Keratinocyte (primary cell): ENCODE results near the gene IRF7. TPM values are rescaled to one million over a fixed set of nuclear protein-coding genes. Genes with fewer than 3 reads are reported as not detected.

ENCODE experiments used
- DNase-seq: peaks from one replicate; pipeline ENCODE4 v3.0.0-alpha.2; 2011; ENCODE audit warnings: low read depth, missing footprints, low spot score
- FAIRE-seq: peaks from 2 replicates; lab custom pipeline; 2011; peaks lifted over from hg19 to GRCh38; lab: Jason Lieb, UNC
- H2AFZ ChIP-seq: 2 replicates; pipeline ENCODE4 v1.6.0; 2012; ENCODE audit warnings: low read length, control low read depth, inconsistent platforms; ENCODE audit not compliant: control insufficient read depth
- H3K27ac ChIP-seq: 2 replicates; pipeline ENCODE4 v1.5.1; 2011; ENCODE audit warnings: low read length; ENCODE audit not compliant: control insufficient read depth, insufficient read depth
- H3K27me3 ChIP-seq: 3 replicates; pipeline ENCODE4 v1.6.0; 2011; ENCODE audit warnings: low read length; ENCODE audit not compliant: control insufficient read depth, insufficient read depth; ENCODE audit errors: extremely low read depth
- H3K36me3 ChIP-seq, 2 experiments: 2 replicates in 1 of 2; 3 replicates in 1 of 2; pipeline ENCODE4 v1.5.1; 2011; ENCODE audit warnings: low read length in 2 of 2, mild to moderate bottlenecking in 1 of 2; ENCODE audit not compliant: control insufficient read depth in 2 of 2, insufficient read depth in 2 of 2; ENCODE audit errors: extremely low read depth in 1 of 2
- H3K4me1 ChIP-seq: 3 replicates; pipeline ENCODE4 v1.5.1; 2011; ENCODE audit warnings: low read length; ENCODE audit not compliant: control insufficient read depth, insufficient read depth; ENCODE audit errors: extremely low read depth
- H3K4me2 ChIP-seq: 3 replicates; pipeline ENCODE4 v1.6.0; 2011; ENCODE audit warnings: low read depth, low read length; ENCODE audit not compliant: control insufficient read depth, insufficient read depth; ENCODE audit errors: extremely low read depth
- H3K4me3 ChIP-seq, 3 experiments: fragments of 200-600 bp in 1 of 3; sonication (generic) in 1 of 3; 2 replicates in 2 of 3; 3 replicates in 1 of 3; pipeline ENCODE4 v1.5.1; 2011 to 2016; ENCODE audit warnings: low read length in 3 of 3, mild to moderate bottlenecking in 3 of 3, control low read depth in 2 of 3, inconsistent platforms in 1 of 3, low read depth in 1 of 3, mixed read lengths in 1 of 3, mixed run types in 1 of 3, moderate library complexity in 1 of 3; ENCODE audit not compliant: control insufficient read depth in 2 of 3, insufficient read depth in 2 of 3; ENCODE audit errors: extremely low read depth in 1 of 3
- H3K79me2 ChIP-seq: 2 replicates; pipeline ENCODE4 v1.6.0; 2012; ENCODE audit warnings: low read length; ENCODE audit not compliant: control insufficient read depth, insufficient read depth
- H3K9ac ChIP-seq: 3 replicates; pipeline ENCODE4 v1.6.0; 2011; ENCODE audit warnings: low read length; ENCODE audit not compliant: control insufficient read depth, insufficient read depth; ENCODE audit errors: extremely low read depth
- H3K9me1 ChIP-seq: 3 replicates; pipeline ENCODE4 v1.6.0; 2011; ENCODE audit warnings: low read length; ENCODE audit not compliant: control insufficient read depth, insufficient read depth; ENCODE audit errors: extremely low read depth
- H3K9me3 ChIP-seq: 2 replicates; pipeline ENCODE4 v1.5.1; 2012; ENCODE audit warnings: low read depth, low read length; ENCODE audit not compliant: control insufficient read depth
- H4K20me1 ChIP-seq: 3 replicates; pipeline ENCODE4 v1.6.0; 2011; ENCODE audit warnings: low read length; ENCODE audit not compliant: control insufficient read depth, insufficient read depth; ENCODE audit errors: extremely low read depth
- EZH2 ChIP-seq: IDR thresholded peaks from one replicate; pipeline ENCODE4 v1.6.1; 2012; ENCODE audit warnings: inconsistent platforms, mild to moderate bottlenecking, low read length, moderate library complexity
- dilution Hi-C: fragments of 300-500 bp; cut with MboI; formaldehyde crosslinking; loops from one replicate; pipeline ENCODE4 v1.7.0; 2020; ENCODE audit warnings: low sequenced_read_pairs; ENCODE audit not compliant: extremely low pct_ligation_motif_present
- polyA plus RNA-seq, 5 experiments: library from polyadenylated mRNA; depleted of rRNA in 3 of 5; stranded (reverse) in 3 of 5; stranded (forward) in 1 of 5; unstranded in 1 of 5; fragments of >200 nt; gene quantifications; 1 replicate in 1 of 5; 2 replicates in 3 of 5; 3 replicates in 1 of 5; pipeline versions ENCODE4 v1.2.1 to v1.2.3, GENCODE V29; 2011 to 2012; ENCODE audit warnings: missing spikeins in 2 of 5, low read depth in 1 of 5, low replicate concordance in 1 of 5
- TF ChIP-seq, protein P1 (sequence below), 3 experiments: IDR thresholded peaks in 1 of 3; conservative IDR thresholded peaks in 1 of 3; optimal IDR thresholded peaks in 1 of 3; 2 replicates in 2 of 3; 3 replicates in 1 of 3; pipeline versions ENCODE3 to v1.5.1; 2011; ENCODE audit warnings: low read length in 3 of 3, mild to moderate bottlenecking in 3 of 3, moderate library complexity in 2 of 3, control low read depth in 1 of 3, inconsistent platforms in 1 of 3; ENCODE audit not compliant: insufficient read depth in 2 of 3; ENCODE audit errors: extremely low read depth in 1 of 3

The IRF7 gene
- polyA plus RNA-seq, 1 donor (not counting 4 experiments of a cell fraction or from before 2014, with no cell fraction given): 7.1 TPM

DNA sequence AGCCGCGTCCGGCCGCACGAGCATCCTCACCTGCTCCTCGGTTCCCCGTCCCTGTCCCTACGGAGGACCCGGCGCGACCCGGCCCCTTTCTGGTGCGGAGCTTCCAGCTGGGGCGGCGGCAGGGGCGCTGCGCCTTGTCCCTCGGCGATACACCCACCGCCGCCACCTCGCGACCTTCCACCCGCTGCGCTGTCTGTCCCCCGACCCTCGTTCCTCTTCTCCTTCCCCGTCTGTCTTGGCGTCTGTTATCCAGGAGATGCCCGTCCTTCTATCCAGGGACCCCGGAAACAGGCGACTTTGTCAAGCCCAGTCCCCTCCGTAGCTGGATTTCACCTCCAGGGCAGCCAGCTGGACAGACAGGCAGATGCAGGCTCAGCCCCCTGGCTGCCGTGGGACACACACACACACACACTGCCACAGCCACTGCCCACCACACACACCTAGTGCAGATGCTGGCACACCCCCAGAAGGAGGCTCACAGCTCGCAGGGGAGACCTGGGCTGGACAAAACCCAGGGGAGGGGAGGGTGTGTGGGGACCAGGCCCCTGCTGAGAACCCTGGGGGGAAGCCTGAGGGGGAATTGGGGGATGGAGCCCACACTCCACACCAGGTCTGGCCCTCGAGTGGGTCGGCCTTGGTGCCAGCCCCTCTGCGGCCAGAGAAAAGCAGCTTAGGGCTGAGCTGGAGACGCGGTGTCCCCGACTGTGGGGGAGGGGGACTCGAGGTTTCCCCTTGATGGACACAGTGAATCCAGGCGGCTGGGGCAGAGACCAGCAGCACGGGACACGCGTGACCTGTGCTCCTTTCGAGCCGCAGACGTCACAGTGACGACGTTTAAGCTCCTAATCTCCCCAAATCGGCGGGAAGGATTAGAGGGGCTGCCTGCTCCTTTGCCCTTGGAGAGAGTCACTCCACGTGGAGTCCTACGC is 22.1 kb upstream of the IRF7 start:
- no peaks in the 10 kb centered on the region for H3K79me2 ChIP-seq
- H3K27me3 ChIP-seq: peaks cover 28% of the 10 kb centered on the region
- H3K4me1 ChIP-seq: peaks cover 2% of the 10 kb centered on the region
- no peak overlapping the region for H3K9ac ChIP-seq
- no peaks in the 10 kb centered on the region for H4K20me1 ChIP-seq
- no peak overlapping the region for H3K27ac ChIP-seq
- no peak overlapping the region for H3K4me3 ChIP-seq
- no peaks in the 10 kb centered on the region for H3K9me1 ChIP-seq
- H3K4me2 ChIP-seq: no peak overlapping the region
- peaks cover 0 to 1% of the 10 kb centered on the region in 2 experiments for H3K36me3 ChIP-seq
- FAIRE-seq (no peak), DNase-seq (no peak)
- dilution Hi-C loops: no loop called here
- H3K9me3 ChIP-seq: no peaks in the 10 kb centered on the region
- no peak overlapping the region for H2AFZ ChIP-seq
- TF ChIP-seq, protein P1, sequence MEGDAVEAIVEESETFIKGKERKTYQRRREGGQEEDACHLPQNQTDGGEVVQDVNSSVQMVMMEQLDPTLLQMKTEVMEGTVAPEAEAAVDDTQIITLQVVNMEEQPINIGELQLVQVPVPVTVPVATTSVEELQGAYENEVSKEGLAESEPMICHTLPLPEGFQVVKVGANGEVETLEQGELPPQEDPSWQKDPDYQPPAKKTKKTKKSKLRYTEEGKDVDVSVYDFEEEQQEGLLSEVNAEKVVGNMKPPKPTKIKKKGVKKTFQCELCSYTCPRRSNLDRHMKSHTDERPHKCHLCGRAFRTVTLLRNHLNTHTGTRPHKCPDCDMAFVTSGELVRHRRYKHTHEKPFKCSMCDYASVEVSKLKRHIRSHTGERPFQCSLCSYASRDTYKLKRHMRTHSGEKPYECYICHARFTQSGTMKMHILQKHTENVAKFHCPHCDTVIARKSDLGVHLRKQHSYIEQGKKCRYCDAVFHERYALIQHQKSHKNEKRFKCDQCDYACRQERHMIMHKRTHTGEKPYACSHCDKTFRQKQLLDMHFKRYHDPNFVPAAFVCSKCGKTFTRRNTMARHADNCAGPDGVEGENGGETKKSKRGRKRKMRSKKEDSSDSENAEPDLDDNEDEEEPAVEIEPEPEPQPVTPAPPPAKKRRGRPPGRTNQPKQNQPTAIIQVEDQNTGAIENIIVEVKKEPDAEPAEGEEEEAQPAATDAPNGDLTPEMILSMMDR (optimal IDR thresholded peaks at IDR 0.05 in 1 of 3, IDR thresholded peaks at IDR 0.05 in 1 of 3, conservative IDR thresholded peaks at IDR 0.05 in 1 of 3; ENCODE audit: extremely low read depth in 1 of 3, insufficient read depth in 2 of 3, low read length in 3 of 3): no peak
- no peak for TF ChIP-seq EZH2

DNA sequence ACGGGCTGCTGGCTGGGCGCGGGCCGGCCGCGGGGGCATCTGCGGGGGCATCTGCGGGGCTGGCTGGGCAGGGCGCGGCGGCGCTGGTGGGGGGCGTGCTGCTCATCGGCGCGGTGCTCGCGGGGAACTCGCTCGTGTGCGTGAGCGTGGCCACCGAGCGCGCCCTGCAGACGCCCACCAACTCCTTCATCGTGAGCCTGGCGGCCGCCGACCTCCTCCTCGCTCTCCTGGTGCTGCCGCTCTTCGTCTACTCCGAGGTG is 21.5 kb upstream of the IRF7 start:
- dilution Hi-C loops: no loop called here
- TF ChIP-seq, protein P1 (optimal IDR thresholded peaks at IDR 0.05 in 1 of 3, IDR thresholded peaks at IDR 0.05 in 1 of 3, conservative IDR thresholded peaks at IDR 0.05 in 1 of 3; ENCODE audit: extremely low read depth in 1 of 3, insufficient read depth in 2 of 3, low read length in 3 of 3): no peak
- TF ChIP-seq EZH2: no peak
- Histone ChIP-seq H3K4me2 (no peak overlapping the region), H4K20me1 (no peaks in the 10 kb centered on the region), H3K27ac (no peak overlapping the region), H3K9me3 (no peaks in the 10 kb centered on the region), H3K27me3 (peaks cover 28% of the 10 kb centered on the region), H2AFZ (no peak overlapping the region), H3K9me1 (no peaks in the 10 kb centered on the region), H3K4me3 (no peak overlapping the region), H3K79me2 (no peaks in the 10 kb centered on the region), H3K4me1 (no peaks in the 10 kb centered on the region), H3K9ac (no peak overlapping the region), H3K36me3 (peaks cover 0 to 3% of the 10 kb centered on the region in 2 experiments)
- DNase-seq: no peak
- no peak for FAIRE-seq
